Esophagus muscularis mucosa (tissue), 4 donors: ENCODE data around the gene ATP8B3.

Experiments used
- CTCF ChIP-seq, 3 experiments: fragments of 200-600 bp in 2 of 3; fragments of 450-650 bp in 1 of 3; sonication (generic) in 2 of 3; IDR thresholded peaks; one replicate each; pipeline ENCODE4 v1.5.1; 2017 to 2019; ENCODE audit warnings: antibody characterized with exemption in 3 of 3, mild to moderate bottlenecking in 2 of 3, moderate library complexity in 1 of 3
- EP300 ChIP-seq: sonication (generic); formaldehyde crosslinking; IDR thresholded peaks from one replicate; pipeline ENCODE4 v1.6.1; 2017; ENCODE audit warnings: antibody characterized with exemption
- POLR2A ChIP-seq: fragments of 450-650 bp; IDR thresholded peaks from one replicate; pipeline ENCODE4 v1.6.1; 2017; ENCODE audit warnings: antibody characterized with exemption, moderate library complexity, mild to moderate bottlenecking, low read depth
- POLR2AphosphoS5 ChIP-seq, 2 donors: sonication (generic); formaldehyde crosslinking; IDR thresholded peaks; one replicate each; pipeline ENCODE4 v1.6.1; 2017; ENCODE audit warnings: antibody characterized with exemption in 2 of 2

DNA sequence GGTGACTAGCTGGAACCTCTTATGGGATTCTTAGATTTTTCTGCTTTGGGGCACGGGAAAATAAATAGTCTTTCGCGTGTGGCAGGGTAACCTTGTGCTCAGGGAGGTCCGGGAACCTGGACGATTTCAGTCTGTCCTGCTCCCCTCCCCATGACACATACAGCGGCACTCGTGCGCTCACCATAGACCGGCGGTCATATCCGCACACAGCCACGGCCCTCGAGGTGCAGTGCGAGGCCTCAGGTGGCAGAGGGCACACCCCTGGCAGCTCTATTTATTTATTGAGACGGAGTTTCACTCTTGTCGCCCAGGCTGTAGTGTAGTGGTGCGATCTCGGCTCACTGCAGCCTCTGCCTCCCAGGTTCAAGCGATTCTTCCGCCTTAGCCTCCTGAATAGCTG, 55.8 kb downstream of the ATP8B3 start:
- TF ChIP-seq POLR2A (no peak), CTCF (IDR thresholded peaks at IDR 0.05) (no peak), POLR2AphosphoS5 (IDR thresholded peaks at IDR 0.05) (no peak), EP300 (no peak)
